Panc1 (cell line): ENCODE results near the gene MAPK14. TPM values are rescaled to one million over a fixed set of nuclear protein-coding genes. Genes with fewer than 3 reads are reported as not detected.

Source experiments
- ATAC-seq: fragments of 200-7000 bp; cut with Tn5 transposase; 2 replicates; pipeline ENCODE4 v1.9.1; 2020; ENCODE audit warnings: mild to moderate bottlenecking, moderate library complexity
- BruUV-seq: library from RNA; stranded (reverse); fragments of 400-500 nt; replicated peaks from 2 replicates; lab custom pipeline; 2021; lab: Mats Ljungman, UMichigan
- CTCF ChIA-PET: fragments of 300-600 bp; sonication (Branson Sonifier 250); formaldehyde crosslinking; loops from one replicate; lab custom pipeline; 2022; ENCODE audit warnings: antibody characterized with exemption; lab: Charles Lee
- POLR2A ChIA-PET: fragments of 300-600 bp; sonication (Branson Sonifier 250); formaldehyde crosslinking; loops from one replicate; lab custom pipeline; 2022; ENCODE audit warnings: antibody characterized with exemption; lab: Charles Lee
- DNase-seq: peaks from one replicate; pipeline ENCODE4 v3.0.0-alpha.2; 2010; ENCODE audit warnings: low read depth, low spot score
- H3K27ac ChIP-seq: 2 replicates; pipeline ENCODE4 v1.5.1; 2011; ENCODE audit warnings: mild to moderate bottlenecking, low read length, inconsistent platforms
- H3K27me3 ChIP-seq: fragments of 200-500 bp; sonication (Bioruptor generic); 2 replicates; pipeline ENCODE4 v1.6.0; 2014; ENCODE audit warnings: low read length, inconsistent platforms; ENCODE audit not compliant: control insufficient read depth, insufficient read depth
- H3K36me3 ChIP-seq: fragments of 200-500 bp; sonication (Bioruptor generic); 2 replicates; pipeline ENCODE4 v1.5.1; 2014; ENCODE audit warnings: inconsistent platforms, mild to moderate bottlenecking, low read length, moderate library complexity; ENCODE audit not compliant: control insufficient read depth, insufficient read depth
- H3K4me1 ChIP-seq: 2 replicates; pipeline ENCODE4 v1.5.1; 2011; ENCODE audit warnings: inconsistent platforms, mild to moderate bottlenecking, low read length, moderate library complexity; ENCODE audit not compliant: control insufficient read depth, insufficient read depth
- H3K4me3 ChIP-seq, 2 experiments: 2 replicates each; pipeline ENCODE4 v1.5.1; 2011 to 2012; ENCODE audit warnings: low read depth in 2 of 2, low read length in 2 of 2, mild to moderate bottlenecking in 2 of 2, inconsistent platforms in 1 of 2, moderate library complexity in 1 of 2
- H3K9me3 ChIP-seq: fragments of 200-500 bp; sonication (Bioruptor generic); 2 replicates; pipeline ENCODE4 v1.5.1; 2014; ENCODE audit warnings: low read depth, mild to moderate bottlenecking, inconsistent platforms, low read length, moderate library complexity; ENCODE audit not compliant: control insufficient read depth, insufficient read depth
- POLR2AphosphoS5 ChIP-seq: IDR thresholded peaks from 2 replicates; pipeline ENCODE4 v1.6.1; 2012; ENCODE audit warnings: mild to moderate bottlenecking, low read depth, low read length, moderate library complexity
- SIN3A ChIP-seq: IDR thresholded peaks from 2 replicates; pipeline ENCODE4 v1.6.1; 2012; ENCODE audit warnings: low read depth, mild to moderate bottlenecking, low read length, moderate library complexity, borderline replicate concordance; ENCODE audit not compliant: insufficient read depth
- TCF7L2 ChIP-seq: IDR thresholded peaks from 2 replicates; pipeline ENCODE4 v1.6.1; 2011; ENCODE audit warnings: mild to moderate bottlenecking, low read depth, low read length, inconsistent platforms
- in situ Hi-C: cut with HindIII; loops from 2 replicates; pipeline ENCODE4 v1.10.0; 2016; ENCODE audit warnings: low sequenced_read_pairs, low pct_unique_long_range_greater_than_20kb
- intact Hi-C: fragments of 100-400 bp; cut with micrococcal nuclease; formaldehyde crosslinking; loops from one replicate; pipeline ENCODE4 v1.10.0; 2022; ENCODE audit not compliant: unreplicated experiment
- total RNA-seq: library from RNA; stranded (reverse); gene quantifications from one replicate; pipeline ENCODE4 v1.2.1, GENCODE V29; 2021; ENCODE audit not compliant: unreplicated experiment
- TF ChIP-seq, protein P1 (sequence below), 2 experiments: IDR thresholded peaks; 2 replicates each; pipeline ENCODE4 v1.6.1; 2011 to 2012; ENCODE audit warnings: low read depth in 2 of 2, control low read depth in 1 of 2, low read length in 1 of 2, mild to moderate bottlenecking in 1 of 2, moderate library complexity in 1 of 2; ENCODE audit not compliant: insufficient read depth in 1 of 2
- TF ChIP-seq, protein P2 (sequence below): fragments of 450-650 bp; IDR thresholded peaks from 2 replicates; pipeline ENCODE4 v1.5.1; 2017; ENCODE audit warnings: mild to moderate bottlenecking

Gene MAPK14
- total RNA-seq, 1 experiment from 2014 or later, result 42.3 TPM

DNA sequence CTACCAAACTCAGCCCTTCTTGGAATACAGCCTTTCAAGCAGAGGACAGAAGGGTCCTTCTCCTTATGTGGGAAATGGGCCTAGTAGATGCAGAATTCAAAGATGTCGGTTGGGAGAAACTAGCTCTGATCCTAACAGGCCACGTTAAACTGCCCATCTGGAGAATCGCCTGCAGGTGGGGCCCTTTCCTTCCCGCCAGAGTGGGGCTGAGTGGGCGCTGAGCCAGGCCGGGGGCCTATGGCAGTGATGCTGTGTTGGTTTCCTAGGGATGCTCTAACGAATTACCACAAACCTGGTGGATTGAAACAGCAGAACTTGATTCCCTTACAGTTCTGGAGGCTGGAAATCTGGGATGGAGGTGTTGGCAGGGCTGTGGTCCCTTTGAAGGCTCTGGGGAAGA lies 111.8 kb downstream of the MAPK14 start:
- Histone ChIP-seq H3K36me3 (no peaks in the 10 kb centered on the region), H3K4me1 (no peaks in the 10 kb centered on the region), H3K27ac (no peak overlapping the region), H3K4me3 (no peak overlapping the region), H3K27me3 (no peaks in the 10 kb centered on the region), H3K9me3 (no peaks in the 10 kb centered on the region)
- DNase-seq (no peak), ATAC-seq (peak; percentile 47; the same call in 1 of the 2 replicates)
- ChIA-PET CTCF (interaction anchor here (0.7 kb wide), 1 partner anchor 205 kb away, joined by 3 read pairs; no protein-coding TSS in a partner anchor), POLR2A (no interaction called here)
- in situ Hi-C loops (no loop called here), intact Hi-C loops (no loop called here)
- TF ChIP-seq, protein P1, sequence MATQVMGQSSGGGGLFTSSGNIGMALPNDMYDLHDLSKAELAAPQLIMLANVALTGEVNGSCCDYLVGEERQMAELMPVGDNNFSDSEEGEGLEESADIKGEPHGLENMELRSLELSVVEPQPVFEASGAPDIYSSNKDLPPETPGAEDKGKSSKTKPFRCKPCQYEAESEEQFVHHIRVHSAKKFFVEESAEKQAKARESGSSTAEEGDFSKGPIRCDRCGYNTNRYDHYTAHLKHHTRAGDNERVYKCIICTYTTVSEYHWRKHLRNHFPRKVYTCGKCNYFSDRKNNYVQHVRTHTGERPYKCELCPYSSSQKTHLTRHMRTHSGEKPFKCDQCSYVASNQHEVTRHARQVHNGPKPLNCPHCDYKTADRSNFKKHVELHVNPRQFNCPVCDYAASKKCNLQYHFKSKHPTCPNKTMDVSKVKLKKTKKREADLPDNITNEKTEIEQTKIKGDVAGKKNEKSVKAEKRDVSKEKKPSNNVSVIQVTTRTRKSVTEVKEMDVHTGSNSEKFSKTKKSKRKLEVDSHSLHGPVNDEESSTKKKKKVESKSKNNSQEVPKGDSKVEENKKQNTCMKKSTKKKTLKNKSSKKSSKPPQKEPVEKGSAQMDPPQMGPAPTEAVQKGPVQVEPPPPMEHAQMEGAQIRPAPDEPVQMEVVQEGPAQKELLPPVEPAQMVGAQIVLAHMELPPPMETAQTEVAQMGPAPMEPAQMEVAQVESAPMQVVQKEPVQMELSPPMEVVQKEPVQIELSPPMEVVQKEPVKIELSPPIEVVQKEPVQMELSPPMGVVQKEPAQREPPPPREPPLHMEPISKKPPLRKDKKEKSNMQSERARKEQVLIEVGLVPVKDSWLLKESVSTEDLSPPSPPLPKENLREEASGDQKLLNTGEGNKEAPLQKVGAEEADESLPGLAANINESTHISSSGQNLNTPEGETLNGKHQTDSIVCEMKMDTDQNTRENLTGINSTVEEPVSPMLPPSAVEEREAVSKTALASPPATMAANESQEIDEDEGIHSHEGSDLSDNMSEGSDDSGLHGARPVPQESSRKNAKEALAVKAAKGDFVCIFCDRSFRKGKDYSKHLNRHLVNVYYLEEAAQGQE (IDR thresholded peaks at IDR 0.05; ENCODE audit: insufficient read depth in 1 of 2, low read depth in 2 of 2, low read length in 1 of 2), result no peak
- no peak for TF ChIP-seq TCF7L2
- TF ChIP-seq SIN3A, result no peak
- TF ChIP-seq POLR2AphosphoS5, result no peak
- TF ChIP-seq, protein P2, sequence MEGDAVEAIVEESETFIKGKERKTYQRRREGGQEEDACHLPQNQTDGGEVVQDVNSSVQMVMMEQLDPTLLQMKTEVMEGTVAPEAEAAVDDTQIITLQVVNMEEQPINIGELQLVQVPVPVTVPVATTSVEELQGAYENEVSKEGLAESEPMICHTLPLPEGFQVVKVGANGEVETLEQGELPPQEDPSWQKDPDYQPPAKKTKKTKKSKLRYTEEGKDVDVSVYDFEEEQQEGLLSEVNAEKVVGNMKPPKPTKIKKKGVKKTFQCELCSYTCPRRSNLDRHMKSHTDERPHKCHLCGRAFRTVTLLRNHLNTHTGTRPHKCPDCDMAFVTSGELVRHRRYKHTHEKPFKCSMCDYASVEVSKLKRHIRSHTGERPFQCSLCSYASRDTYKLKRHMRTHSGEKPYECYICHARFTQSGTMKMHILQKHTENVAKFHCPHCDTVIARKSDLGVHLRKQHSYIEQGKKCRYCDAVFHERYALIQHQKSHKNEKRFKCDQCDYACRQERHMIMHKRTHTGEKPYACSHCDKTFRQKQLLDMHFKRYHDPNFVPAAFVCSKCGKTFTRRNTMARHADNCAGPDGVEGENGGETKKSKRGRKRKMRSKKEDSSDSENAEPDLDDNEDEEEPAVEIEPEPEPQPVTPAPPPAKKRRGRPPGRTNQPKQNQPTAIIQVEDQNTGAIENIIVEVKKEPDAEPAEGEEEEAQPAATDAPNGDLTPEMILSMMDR, result no peak; the same call in 1 of the 2 replicates
- no TSS peak for BruUV-seq

DNA sequence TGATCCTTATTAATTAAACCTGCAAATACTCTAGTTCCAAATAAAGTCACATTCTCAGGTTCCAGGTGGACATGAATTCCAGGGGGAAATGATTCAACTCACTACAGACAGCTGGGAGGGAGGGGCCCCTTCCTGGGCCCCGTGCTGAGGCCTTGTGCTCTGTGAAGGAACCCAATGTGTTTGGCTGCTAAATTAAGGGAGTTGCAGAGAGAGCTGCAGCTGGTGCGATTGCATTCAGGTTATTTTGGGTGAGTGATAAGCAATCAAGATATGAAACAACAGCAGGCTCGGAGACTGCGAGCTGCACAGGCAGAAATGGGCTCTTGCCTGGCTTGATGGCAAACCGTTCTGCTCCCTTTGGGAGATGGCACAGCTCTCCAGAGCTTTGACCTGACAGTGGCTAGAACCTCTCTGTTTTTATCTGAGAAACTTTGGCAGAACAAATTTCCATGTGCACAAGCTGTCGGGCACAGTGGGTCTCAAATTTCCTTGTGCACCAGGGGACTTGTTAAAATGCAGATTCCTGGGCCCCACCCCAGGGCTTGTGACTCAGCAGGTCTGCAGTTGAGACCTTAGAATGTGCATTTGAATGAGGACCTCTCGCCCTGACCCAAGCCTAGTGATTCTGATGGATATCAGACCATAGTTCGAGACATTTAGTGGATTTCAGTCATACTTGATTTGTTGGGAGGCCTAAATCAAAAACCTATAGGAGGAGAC lies 112.5 kb downstream of the MAPK14 start:
- DNase-seq, result no peak
- H3K27me3 ChIP-seq, result no peaks in the 10 kb centered on the region
- ChIA-PET CTCF (no interaction called here), POLR2A (no interaction called here)
- H3K9me3 ChIP-seq, result no peaks in the 10 kb centered on the region
- H3K4me1 ChIP-seq, result no peaks in the 10 kb centered on the region
- no TSS peak for BruUV-seq
- no peak for TF ChIP-seq TCF7L2
- TF ChIP-seq, protein P1 (IDR thresholded peaks at IDR 0.05; ENCODE audit: insufficient read depth in 1 of 2, low read depth in 2 of 2, low read length in 1 of 2), result no peak
- no peak for TF ChIP-seq POLR2AphosphoS5
- TF ChIP-seq, protein P2, result no peak
- TF ChIP-seq SIN3A, result no peak
- no peak overlapping the region for H3K4me3 ChIP-seq
- H3K36me3 ChIP-seq, result no peaks in the 10 kb centered on the region
- intact Hi-C loops (no loop called here), in situ Hi-C loops (no loop called here)
- H3K27ac ChIP-seq, result no peak overlapping the region
- ATAC-seq, result no peak
